Hepatocyte (in vitro differentiated cells): ENCODE results near the gene FOXB1.

Experiments
- CTCF ChIP-seq: fragments of 200-600 bp; sonication (generic); IDR thresholded peaks from 2 replicates; pipeline ENCODE4 v1.5.1; 2016; ENCODE audit warnings: antibody characterized with exemption, mild to moderate bottlenecking; ENCODE audit not compliant: poor library complexity
- EZH2 ChIP-seq: fragments of 200-600 bp; sonication (generic); IDR thresholded peaks from 2 replicates; pipeline ENCODE4 v1.6.1; 2016; ENCODE audit warnings: antibody characterized with exemption, mild to moderate bottlenecking, borderline replicate concordance
- EZH2phosphoT487 ChIP-seq: fragments of 200-600 bp; sonication (generic); IDR thresholded peaks from one replicate; pipeline ENCODE4 v1.6.1; 2018; ENCODE audit warnings: antibody characterized with exemption, mild to moderate bottlenecking, low read depth, moderate library complexity; ENCODE audit not compliant: unreplicated experiment, severe bottlenecking

GRCh38 chr15:60020736-60021135 lies 16.6 kb downstream of the FOXB1 start:
- TF ChIP-seq EZH2phosphoT487 (no peak), CTCF (no peak), EZH2 (no peak)
